NCI-H2171 treated with DMSO at 0.1 percent for 48 hours (cell line): Measurements from ENCODE around the gene COX5B.
"Not testable (repeated sequence)": the region's sequence is repeated elsewhere in the genome, so short reads cannot be mapped to it uniquely, and the experiment has no call there.

Experiments used
- DNase-seq: peaks from one replicate; lab custom pipeline; 2025; lab: John Stamatoyannopoulos, UW

The COX5B gene

DNA sequence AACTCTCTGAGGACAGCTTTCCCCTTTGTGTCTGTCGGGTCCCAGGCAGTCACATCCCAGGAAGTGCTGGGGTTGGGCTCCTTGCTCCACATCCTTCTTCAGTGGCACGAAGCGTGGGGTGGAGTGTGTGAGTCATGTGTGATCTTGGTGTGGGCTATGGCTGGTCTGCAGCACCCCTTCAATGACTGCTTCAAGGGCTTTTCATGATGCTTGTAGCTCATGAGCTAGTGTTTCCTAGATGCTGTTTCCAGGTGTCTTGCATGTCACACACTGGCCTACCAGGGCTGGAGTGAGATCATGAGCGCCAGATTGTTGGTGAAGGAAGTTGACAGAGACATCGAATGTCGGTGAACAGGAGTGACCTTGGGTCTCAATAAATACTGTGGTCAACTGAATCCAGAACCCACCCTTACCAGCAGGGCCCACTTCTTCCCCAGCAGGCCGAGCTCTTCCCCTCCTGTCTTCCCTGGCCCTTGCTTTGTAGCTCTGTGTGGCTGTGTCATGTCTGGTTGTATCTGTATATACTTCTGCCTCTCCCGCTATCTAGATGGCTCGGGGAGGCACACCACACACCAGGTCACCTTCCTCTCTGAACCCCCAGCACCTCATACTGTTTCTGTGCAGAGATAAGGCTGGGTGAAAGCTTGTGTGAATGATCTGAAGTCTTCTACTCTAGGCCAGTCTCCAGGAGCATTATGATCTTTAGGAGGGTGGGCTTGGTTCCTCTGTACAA, 27.5 kb downstream of the COX5B start:
- DNase-seq: no peak

DNA sequence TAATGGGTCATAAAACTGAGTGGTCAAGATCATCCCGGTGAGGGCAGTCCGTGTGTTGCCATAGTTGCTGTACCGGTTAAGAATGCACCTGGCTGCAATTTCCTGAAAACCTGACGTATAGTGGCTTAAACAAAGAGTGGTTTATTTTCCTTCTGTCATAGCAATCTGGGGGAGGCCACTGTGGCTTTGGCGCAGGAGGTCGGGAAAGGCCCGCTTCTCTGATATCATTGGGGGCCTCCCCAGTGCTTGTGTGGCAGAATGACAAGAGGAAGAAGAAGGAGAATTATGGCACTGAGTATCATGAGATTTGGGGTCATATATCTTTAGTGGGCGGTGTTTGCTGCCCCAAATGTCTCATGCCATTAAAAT, 28.0 kb downstream of the COX5B start:
- no peak for DNase-seq

DNA sequence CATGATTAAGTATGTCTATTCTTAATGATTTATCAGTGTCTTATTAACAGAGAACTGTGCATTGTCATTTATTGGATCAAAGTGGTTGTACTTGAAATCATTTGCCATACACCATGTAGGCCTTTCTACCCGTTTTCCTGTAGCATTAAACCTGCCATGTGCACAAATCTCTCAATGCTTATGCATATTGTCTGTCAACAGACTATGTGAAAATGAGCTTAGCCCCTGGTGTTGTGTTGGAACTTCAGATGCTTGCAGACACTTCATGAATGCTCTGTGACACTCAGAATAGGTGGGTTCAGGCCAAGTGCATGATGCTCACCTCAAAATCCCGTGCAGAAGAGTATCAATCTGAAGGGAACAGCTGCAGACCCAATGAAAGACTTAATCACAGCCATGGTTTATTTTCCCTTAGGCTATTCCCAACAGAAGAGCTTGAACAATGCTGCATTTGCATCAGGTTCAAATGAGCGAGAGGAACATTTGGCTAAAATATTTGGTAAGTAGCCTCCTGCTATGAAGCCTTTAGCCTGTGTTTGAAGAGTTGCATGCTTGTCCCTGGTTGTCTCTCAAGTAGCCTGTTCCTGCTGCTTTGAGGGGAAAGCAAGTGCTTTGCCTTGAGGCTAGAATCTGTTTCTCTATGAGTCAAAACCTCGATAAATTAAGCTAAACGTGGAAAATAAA, 29.7 kb downstream of the COX5B start:
- no peak for DNase-seq

DNA sequence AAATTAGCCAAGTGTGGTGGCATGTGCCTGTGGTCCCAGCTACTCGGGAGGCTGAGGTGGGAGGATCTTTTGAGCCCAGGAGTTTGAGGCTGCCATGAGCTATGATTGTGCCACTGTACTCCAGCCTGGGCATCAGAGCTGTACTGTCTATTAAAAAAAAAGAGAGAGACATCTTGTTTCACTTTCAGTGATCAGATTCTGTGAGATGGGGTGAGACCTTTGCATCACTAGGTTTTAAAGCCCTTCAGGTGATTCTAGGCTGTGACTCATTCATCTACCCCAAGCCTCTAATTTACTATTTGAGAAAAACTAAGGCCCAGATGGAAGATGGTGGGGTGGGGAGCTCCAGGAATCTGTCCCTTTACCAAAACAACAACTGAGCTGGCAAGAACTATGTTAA, 30.8 kb downstream of the COX5B start:
- DNase-seq: no peak

DNA sequence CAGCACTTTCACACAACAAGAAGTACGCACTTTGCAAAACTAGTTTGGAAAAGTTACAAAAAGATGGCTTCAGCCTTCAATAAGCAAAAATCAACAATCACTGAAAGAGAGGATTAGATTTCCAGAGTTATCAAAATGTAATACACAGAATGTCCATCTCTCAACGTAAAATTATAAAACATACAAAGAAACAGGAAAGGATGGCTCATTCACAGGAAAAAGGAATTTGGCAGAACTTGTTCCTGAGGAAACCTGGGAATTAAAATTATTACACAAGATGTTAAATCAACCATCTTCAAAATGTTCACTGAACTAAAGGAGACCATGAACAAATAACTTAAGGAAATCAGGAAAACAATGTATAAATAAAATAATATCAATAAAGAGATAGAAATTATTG, 31.6 kb downstream of the COX5B start:
- DNase-seq: no peak

GRCh38 chr2:97678298-97678697, 32.4 kb downstream of the COX5B start:
- DNase-seq: no peak

DNA sequence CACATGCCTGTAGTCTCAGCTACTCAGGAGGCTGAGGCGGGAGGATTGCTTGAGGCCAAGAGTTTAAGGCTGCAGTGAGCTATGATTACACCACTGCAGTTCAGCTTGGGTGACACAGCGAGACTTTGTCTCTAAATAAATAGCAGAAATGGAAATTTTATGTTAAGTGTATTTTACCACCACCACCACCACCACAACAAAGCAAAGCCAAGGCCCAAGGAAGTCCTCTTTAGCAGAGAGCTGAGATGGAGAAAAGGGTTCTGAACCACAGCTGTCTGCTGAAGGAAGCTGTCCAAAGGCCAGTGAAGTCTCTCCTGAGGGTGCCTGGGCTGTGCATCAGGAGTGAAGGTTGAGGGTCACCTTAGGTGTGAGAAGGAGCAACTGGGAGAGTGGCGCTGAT, 41.4 kb downstream of the COX5B start:
- not testable (repeated sequence) for DNase-seq

- no peak for DNase-seq
Observed at GRCh38 chr2:97688062-97688827, 42.4 kb downstream of the COX5B start.

- no peak for DNase-seq
Observed at GRCh38 chr2:97691166-97691565, 45.3 kb downstream of the COX5B start.

DNA sequence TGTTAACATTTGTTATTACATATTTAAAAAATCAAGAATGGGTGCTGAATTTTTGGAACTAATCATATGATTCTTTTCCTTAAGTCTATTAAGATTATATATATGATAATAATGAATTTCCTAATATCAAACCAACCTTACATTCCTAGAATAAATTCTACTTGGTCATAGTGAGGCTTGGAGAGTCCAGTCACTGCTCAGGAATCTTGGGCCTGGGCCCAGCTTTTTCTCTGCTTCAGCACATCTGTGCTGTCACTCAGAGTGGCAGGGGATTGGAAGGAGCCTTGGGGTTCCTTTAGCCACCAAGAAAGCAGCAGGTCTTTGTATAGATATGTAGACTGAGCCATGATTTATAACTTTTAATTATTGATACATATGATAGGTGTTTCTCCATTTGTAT, 47.6 kb downstream of the COX5B start:
- DNase-seq: no peak

GRCh38 chr2:97695744-97696143, 49.9 kb downstream of the COX5B start:
- no peak for DNase-seq

DNA sequence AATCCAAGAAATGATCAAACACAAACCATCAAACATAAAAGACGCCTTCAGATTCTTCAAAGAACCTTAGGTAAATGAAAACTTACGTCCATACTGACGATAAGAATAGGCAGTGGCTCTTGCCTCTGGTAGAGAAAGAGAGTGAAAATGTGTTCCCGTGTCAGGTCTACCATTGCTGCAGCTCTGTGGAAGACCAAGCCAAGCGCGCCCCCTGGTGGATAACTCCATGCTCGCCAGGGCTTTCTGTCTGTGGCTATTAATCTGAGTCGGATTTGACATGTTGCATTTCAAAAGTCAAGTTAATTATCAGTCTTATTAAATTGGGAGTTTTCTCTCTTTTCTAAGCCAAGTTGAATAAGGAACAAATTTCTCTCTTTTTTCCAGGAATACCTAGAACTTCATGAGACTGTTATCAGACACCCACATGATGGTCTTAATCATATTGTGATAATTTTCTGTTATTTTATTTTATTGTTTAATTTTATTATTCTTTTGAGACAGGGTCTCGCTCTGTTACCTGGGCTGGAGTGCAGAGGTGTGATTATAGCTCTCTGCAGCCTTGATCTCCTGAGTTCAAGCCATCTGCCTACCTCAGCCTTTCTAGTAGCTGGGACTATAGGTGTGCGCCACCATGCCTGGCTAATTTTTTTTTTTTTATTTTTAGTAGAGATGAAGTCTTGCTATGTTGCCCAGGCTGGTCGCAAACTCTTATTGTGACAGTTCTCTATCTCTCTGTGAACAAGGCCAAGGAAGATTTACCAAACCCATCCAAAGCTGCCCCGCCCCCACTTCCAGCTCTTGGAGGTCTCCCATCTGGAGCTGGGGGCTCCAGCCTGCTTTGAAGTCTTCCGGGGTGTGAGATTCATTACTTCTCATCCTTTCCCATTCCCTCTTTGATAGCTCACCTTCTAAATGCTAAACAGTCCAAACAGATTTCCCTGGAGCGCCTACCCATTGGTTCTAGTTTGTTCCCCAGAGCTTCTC, 51.7 kb downstream of the COX5B start:
- peak; percentile 81 for DNase-seq
